Activated T-helper 1 cell treated with anti-CD3 and anti-CD28 coated beads, Interleukin-12 subunit alpha, Interleukin-12 subunit beta, Interleukin-2, Interleukin-4 antibody, amounts not matched to agents 30 ng/mL and 10 ng/mL and 1 ng/mL, durations not matched to agents 14 hours and 24 hours and 36 hours (primary cell): ENCODE measurements around the gene RETREG3. TPM values are rescaled to one million over a fixed set of nuclear protein-coding genes. Genes with fewer than 3 reads are reported as not detected.
"Not testable (repeated sequence)": the region's sequence is repeated elsewhere in the genome, so short reads cannot be mapped to it uniquely, and the experiment has no call there.

ENCODE experiments used
- DNase-seq: peaks from one replicate; pipeline ENCODE4 v3.0.0; 2021; ENCODE audit warnings: low spot score
- H3K27ac Mint-ChIP-seq: one replicate; pipeline ENCODE4 v1.8.0; 2021; ENCODE audit warnings: mild to moderate bottlenecking, mixed read lengths
- H3K27me3 Mint-ChIP-seq: one replicate; pipeline ENCODE4 v1.8.0; 2022; ENCODE audit warnings: mild to moderate bottlenecking, moderate library complexity, mixed read lengths; ENCODE audit not compliant: insufficient read depth
- H3K36me3 Mint-ChIP-seq: one replicate; pipeline ENCODE4 v1.8.0; 2021; ENCODE audit warnings: low read depth, mixed read lengths
- H3K4me1 Mint-ChIP-seq: one replicate; pipeline ENCODE4 v1.8.0; 2021; ENCODE audit warnings: low read depth, mixed read lengths
- H3K4me3 Mint-ChIP-seq: one replicate; pipeline ENCODE4 v1.8.0; 2021; ENCODE audit warnings: mild to moderate bottlenecking, moderate library complexity, mixed read lengths
- H3K9me3 Mint-ChIP-seq: one replicate; pipeline ENCODE4 v1.8.0; 2021; ENCODE audit warnings: mixed read lengths
- intact Hi-C: fragments of 100-400 bp; cut with micrococcal nuclease; formaldehyde crosslinking; loops from one replicate; pipeline ENCODE4 v1.15.1; 2024
- total RNA-seq: library from RNA; stranded (reverse); gene quantifications from 2 replicates; pipeline ENCODE4 v1.2.3, GENCODE V29; 2022

RETREG3 gene
- total RNA-seq, 1 donor from 2014 or later: 43.4 TPM

DNA sequence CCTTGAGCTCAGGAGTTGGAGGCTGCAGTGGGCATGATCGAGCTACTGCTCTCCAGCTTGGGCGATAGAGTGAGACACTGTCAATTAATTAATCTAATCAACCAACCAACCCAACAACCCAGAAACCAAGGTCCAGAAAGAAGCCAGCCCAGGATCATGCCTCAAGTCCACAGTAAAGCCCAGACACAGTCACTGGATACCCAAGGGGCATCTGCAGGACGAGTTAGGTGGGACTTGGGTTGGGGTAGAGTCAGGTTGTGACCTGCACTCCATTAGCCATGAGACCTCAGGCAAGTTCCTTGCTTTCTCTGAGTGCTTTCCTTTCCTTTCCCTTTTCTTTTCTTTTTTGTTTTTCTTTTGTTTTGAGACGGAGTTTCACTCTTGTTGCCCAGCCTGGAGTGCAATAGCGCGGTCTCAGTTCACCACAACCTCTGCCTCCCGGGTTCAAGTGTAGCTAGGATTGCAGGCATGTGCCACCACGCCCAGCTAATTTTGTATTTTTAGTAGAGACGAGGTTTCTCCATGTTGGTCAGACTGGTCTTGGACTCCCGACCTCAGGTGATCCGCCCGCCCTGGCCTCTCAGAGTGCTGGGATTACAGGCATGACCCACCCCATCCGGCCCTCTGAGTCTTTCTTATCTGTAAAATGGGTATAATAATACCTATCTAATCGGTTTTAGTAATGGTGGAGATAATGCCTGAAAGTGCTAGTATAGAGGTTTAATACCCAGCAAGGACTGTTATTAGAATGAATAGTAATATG lies 60.0 kb downstream of the RETREG3 start:
- Mint-ChIP-seq H3K27ac (no peak overlapping the region), H3K4me1 (peaks cover 8% of the 10 kb centered on the region), H3K36me3 (peaks cover 4% of the 10 kb centered on the region), H3K4me3 (peak overlapping the region; percentile 53), H3K27me3 (no peaks in the 10 kb centered on the region), H3K9me3 (no peaks in the 10 kb centered on the region)
- no peak for DNase-seq
- intact Hi-C loops: no loop called here

DNA sequence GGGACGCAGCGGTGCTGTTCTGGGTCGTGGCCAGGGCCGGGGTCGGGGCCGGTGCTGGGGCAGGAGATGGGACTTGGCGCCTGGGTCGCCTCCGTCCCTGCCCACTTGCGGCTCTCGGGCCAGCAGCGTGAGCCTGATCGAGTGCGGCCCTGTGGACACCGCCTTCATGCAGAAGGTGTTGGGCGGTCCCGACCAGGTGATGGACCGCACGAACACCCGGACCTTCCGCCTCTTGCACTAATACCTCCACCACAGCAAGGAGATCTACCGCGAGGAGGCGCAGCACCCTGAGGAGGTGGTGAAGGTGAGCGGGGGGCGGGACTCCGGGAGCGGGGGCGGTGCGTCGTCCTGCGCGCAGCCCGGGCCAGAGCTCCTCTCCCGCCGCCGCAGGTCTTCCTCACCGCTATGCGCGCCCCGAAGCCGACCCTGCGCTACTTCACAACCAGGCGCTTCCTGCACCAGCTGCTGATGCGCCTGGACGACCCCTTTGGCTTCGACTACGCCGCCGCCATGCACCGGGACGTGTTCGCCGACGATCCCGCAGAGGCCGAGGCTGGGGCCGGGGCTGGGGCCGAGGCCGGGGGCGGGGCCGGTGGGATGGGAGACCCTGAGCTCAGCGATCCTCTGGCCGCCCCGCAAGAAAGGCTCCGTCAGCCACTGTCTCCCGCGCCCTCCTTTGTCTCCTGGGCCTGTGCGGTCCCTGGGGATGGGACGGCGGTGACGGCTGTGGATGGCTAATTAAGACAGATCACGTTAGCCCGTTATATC lies 60.9 kb downstream of the RETREG3 start:
- H3K27ac Mint-ChIP-seq: no peak overlapping the region
- intact Hi-C loops: no loop called here
- DNase-seq: peak; percentile 69
- H3K27me3 Mint-ChIP-seq: no peaks in the 10 kb centered on the region
- peaks cover 8% of the 10 kb centered on the region for H3K4me1 Mint-ChIP-seq
- no peaks in the 10 kb centered on the region for H3K9me3 Mint-ChIP-seq
- H3K4me3 Mint-ChIP-seq: peak overlapping the region; percentile 19
- H3K36me3 Mint-ChIP-seq: peaks cover 4% of the 10 kb centered on the region

DNA sequence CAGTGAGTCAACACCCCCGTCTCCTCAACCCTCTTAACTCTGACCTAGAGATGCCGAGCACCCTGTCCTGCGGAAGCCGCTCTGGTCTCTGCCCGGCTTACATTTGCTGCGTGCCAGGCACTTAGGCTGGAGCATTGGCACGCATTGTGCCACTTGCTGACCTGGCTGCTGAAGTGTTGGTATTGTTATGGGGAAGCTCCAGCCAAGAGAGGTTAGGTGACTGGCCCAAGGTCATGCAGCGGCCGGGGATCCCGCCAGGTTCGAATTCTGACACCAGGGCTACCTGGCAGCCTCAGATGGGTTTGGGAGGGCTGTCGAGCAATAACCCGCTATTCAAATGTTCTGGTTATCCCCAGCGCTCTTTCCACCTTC lies 61.5 kb downstream of the RETREG3 start:
- peaks cover 8% of the 10 kb centered on the region for H3K4me1 Mint-ChIP-seq
- intact Hi-C loops: no loop called here
- H3K4me3 Mint-ChIP-seq: no peak overlapping the region
- H3K27ac Mint-ChIP-seq: no peak overlapping the region
- no peaks in the 10 kb centered on the region for H3K9me3 Mint-ChIP-seq
- H3K36me3 Mint-ChIP-seq: peaks cover 6% of the 10 kb centered on the region
- no peak for DNase-seq
- H3K27me3 Mint-ChIP-seq: no peaks in the 10 kb centered on the region

DNA sequence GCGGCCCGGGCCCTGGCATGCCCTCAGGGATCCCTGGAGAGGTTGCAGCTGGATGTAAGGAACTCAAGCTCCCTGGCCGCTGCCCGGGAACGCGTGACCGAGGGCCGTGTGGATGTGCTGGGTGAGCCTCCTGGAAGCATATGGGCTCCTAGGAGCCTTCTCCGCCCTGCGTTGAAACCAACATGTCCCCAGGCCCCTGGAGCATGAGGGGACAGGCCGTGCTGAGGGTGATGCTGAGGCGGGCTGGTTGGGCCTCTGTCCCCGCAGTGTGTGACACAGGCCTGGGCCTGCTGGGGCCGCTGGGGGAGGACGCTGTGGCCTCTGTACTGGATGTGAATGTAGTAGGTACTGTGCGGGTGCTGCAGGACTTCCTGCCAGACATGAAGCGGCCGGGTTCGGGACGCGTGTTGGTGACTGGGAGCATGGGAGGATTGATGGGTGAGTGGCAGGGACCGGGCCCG lies 62.1 kb downstream of the RETREG3 start:
- peaks cover 8% of the 10 kb centered on the region for H3K4me1 Mint-ChIP-seq
- H3K4me3 Mint-ChIP-seq: no peak overlapping the region
- H3K27ac Mint-ChIP-seq: no peak overlapping the region
- DNase-seq: no peak
- H3K9me3 Mint-ChIP-seq: no peaks in the 10 kb centered on the region
- no peaks in the 10 kb centered on the region for H3K27me3 Mint-ChIP-seq
- intact Hi-C loops: no loop called here
- H3K36me3 Mint-ChIP-seq: peaks cover 6% of the 10 kb centered on the region

DNA sequence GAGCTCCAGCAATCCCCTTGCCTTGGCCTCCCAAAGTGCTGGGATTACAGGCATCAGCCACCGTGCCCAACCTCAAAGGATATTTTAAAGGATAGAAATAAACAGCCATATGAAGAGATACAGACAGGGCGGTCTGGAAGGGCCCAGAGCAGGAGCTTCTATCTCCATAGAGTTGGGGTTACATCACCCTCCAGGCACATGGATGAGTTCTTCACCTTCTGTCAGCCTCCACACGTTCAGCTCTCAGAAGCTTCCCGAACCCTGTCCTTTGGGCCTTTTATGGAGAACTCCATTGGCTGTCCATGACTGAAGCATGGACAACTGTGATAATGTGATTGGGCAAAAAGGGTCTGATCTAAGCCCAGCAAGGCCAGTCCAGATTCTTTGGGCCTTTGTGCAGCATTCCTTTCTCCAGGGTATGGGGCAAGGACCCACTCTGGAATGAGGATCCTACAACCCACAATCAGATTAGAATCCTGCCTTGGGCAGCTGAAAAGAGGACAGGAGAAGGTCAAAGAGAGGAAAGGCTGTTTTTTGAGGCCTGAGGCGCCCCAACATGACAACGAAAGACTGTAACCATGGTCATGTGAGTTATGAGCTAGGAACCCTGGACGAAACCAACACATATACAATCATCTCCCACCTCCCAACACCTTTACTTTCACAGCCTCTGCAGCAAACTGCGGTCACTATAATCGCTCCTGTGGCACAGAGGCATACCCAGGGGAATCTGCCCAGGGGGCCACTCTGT lies 63.2 kb downstream of the RETREG3 start:
- H3K4me3 Mint-ChIP-seq, H3K36me3 Mint-ChIP-seq, H3K27me3 Mint-ChIP-seq, intact Hi-C loops, H3K9me3 Mint-ChIP-seq, H3K27ac Mint-ChIP-seq, DNase-seq: not testable (repeated sequence)
- H3K4me1 Mint-ChIP-seq: peaks cover 16% of the 10 kb centered on the region

DNA sequence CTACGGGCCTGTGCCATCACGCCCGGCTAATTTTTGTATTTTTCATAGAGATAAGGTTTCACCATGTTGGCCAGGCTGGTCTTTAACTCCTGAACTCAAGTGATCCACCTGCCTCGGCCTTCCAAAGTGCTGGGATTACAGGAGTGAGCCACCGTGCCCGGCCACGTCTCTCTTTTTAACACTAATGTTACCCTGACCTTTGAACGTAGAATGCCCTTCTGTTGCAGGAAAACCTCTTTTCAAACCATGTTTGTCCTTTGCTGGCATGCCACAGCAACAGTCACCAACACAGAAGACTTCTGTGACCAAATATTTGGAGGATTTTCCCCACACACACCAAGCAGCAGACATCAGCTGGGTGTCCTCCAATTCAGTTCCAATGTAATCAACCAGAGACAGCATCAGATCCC lies 64.3 kb downstream of the RETREG3 start:
- Mint-ChIP-seq H3K36me3 (peaks cover 5% of the 10 kb centered on the region), H3K4me1 (peaks cover 21% of the 10 kb centered on the region), H3K27ac (no peak overlapping the region), H3K27me3 (no peaks in the 10 kb centered on the region), H3K4me3 (no peak overlapping the region), H3K9me3 (no peaks in the 10 kb centered on the region)
- intact Hi-C loops: no loop called here
- no peak for DNase-seq

DNA sequence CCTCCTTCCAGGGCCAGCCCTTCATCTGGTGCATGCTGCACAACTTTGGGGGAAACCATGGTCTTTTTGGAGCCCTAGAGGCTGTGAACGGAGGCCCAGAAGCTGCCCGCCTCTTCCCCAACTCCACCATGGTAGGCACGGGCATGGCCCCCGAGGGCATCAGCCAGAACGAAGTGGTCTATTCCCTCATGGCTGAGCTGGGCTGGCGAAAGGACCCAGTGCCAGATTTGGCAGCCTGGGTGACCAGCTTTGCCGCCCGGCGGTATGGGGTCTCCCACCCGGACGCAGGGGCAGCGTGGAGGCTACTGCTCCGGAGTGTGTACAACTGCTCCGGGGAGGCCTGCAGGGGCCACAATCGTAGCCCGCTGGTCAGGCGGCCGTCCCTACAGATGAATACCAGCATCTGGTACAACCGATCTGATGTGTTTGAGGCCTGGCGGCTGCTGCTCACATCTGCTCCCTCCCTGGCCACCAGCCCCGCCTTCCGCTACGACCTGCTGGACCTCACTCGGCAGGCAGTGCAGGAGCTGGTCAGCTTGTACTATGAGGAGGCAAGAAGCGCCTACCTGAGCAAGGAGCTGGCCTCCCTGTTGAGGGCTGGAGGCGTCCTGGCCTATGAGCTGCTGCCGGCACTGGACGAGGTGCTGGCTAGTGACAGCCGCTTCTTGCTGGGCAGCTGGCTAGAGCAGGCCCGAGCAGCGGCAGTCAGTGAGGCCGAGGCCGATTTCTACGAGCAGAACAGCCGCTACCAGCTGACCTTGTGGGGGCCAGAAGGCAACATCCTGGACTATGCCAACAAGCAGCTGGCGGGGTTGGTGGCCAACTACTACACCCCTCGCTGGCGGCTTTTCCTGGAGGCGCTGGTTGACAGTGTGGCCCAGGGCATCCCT lies 65.7 kb downstream of the RETREG3 start:
- H3K4me1 Mint-ChIP-seq: peaks cover 13% of the 10 kb centered on the region
- peaks cover 5% of the 10 kb centered on the region for H3K36me3 Mint-ChIP-seq
- H3K4me3 Mint-ChIP-seq: no peak overlapping the region
- no peak overlapping the region for H3K27ac Mint-ChIP-seq
- intact Hi-C loops: no loop called here
- DNase-seq: no peak
- H3K9me3 Mint-ChIP-seq: no peaks in the 10 kb centered on the region
- no peaks in the 10 kb centered on the region for H3K27me3 Mint-ChIP-seq

DNA sequence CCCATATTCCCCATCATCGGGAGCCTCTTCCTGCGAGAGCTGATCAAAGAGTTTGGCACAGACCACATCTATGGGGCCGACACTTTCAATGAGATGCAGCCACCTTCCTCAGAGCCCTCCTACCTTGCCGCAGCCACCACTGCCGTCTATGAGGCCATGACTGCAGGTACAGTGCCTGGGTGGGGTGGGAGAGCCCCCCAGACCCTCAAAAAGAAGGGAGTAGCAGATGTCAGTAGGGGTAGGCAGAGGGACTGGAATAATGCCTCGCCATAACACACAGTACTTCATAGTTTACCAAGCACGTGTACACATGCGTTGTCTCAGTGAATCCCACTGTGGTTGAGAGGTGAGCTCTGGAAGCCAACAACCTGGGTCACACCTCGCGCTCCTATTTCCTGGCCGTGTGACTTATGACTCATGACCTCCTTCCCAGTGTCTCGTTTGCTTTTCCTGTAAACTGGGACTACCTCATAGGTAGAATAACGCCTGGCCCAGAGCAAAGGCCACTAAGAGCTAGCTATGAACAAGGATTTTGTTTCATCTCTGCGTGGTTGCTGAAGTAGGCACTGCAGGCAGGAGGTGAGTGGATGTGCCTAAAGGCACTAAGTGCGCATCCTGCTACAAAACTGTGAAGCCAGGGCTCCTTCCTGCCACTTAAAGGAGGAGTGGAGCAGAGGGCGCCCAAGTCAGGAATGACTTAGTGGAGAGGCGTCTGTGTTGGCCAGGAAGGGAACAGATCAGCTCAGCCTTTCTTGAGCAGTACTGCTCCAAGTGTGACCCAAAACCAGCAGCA lies 67.9 kb downstream of the RETREG3 start:
- intact Hi-C loops: no loop called here
- H3K9me3 Mint-ChIP-seq: no peaks in the 10 kb centered on the region
- DNase-seq: no peak
- H3K27me3 Mint-ChIP-seq: no peaks in the 10 kb centered on the region
- H3K36me3 Mint-ChIP-seq: peaks cover 7% of the 10 kb centered on the region
- peak overlapping the region; percentile 57 for H3K27ac Mint-ChIP-seq
- H3K4me3 Mint-ChIP-seq: peak overlapping the region; percentile 59
- H3K4me1 Mint-ChIP-seq: peaks cover 24% of the 10 kb centered on the region

DNA sequence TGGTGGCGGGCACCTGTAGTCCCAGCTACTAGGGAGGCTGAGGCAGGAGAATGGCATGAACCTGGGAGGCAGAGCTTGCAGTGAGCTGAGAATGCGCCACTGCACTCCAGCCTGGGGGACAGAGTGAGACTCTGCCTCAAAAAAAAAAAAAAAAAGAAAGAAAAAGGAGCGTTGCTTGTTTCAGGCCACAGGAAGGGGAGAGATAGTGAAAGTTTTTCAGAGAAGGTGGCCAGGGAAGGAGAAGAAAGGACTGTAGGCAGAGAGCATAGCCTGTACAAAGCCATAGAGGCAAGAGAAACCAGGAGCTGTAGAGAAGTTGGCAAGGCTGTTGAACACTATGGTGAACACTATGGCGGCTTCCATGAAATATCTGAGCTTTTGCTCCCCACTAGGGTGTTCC lies 68.6 kb downstream of the RETREG3 start:
- H3K36me3 Mint-ChIP-seq, H3K27me3 Mint-ChIP-seq, H3K27ac Mint-ChIP-seq, intact Hi-C loops, H3K9me3 Mint-ChIP-seq, DNase-seq: not testable (repeated sequence)
- Mint-ChIP-seq H3K4me1 (peaks cover 27% of the 10 kb centered on the region), H3K4me3 (peak overlapping the region; percentile 15)

DNA sequence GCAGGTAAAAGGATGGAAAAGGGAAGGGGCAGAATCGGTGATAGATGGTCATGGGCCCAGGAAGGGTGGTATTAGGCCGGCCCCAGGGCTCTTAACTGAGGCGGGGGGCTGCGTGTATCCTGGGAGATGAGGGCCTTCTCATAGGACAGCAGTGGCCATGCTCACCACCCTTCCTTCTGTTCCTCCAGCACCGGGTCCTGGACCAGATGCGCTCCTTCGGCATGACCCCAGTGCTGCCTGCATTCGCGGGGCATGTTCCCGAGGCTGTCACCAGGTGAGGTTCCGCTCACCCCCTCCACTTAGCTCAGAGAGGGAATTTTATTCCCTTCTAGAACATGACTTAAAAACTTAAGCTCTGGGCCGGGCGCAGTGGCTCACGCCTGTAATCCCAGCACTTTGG lies 70.7 kb downstream of the RETREG3 start:
- Mint-ChIP-seq H3K27me3 (peaks cover 7% of the 10 kb centered on the region), H3K4me1 (peaks cover 31% of the 10 kb centered on the region), H3K36me3 (peaks cover 9% of the 10 kb centered on the region), H3K27ac (no peak overlapping the region), H3K9me3 (no peaks in the 10 kb centered on the region), H3K4me3 (no peak overlapping the region)
- no peak for DNase-seq
- intact Hi-C loops: no loop called here

DNA sequence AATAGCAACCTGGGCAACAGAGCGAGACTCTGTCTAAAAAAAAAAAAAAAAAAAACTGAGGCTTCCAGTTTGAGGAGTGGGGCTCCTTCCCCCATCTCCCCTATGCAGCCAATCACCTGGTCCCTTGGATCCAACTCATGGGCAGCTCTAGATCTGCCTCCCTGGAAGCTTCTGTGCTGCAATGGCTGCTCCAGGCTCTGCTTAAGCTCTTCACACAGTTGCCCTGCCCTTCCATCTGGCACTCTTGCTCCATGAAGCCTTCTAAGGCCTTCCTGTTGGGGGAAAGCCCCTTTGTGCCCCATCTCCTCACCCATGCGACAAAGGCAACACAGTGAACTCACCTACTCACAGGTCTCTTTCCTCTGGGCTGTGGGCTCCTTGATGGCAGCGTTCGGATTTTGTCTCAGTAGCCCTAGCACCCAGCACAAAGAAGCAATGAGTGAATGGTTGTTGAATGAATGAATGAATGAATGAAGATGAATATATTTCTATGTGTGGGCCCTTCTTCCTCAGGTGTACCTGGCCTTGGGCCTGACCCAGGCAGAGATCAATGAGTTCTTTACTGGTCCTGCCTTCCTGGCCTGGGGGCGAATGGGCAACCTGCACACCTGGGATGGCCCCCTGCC lies 71.2 kb downstream of the RETREG3 start:
- H3K4me1 Mint-ChIP-seq: peaks cover 31% of the 10 kb centered on the region
- no peak for DNase-seq
- no peaks in the 10 kb centered on the region for H3K9me3 Mint-ChIP-seq
- peaks cover 10% of the 10 kb centered on the region for H3K27me3 Mint-ChIP-seq
- H3K27ac Mint-ChIP-seq: peak overlapping the region; percentile 24
- intact Hi-C loops: no loop called here
- peaks cover 9% of the 10 kb centered on the region for H3K36me3 Mint-ChIP-seq
- H3K4me3 Mint-ChIP-seq: peak overlapping the region; percentile 62
